Esophagus muscularis mucosa (tissue), 4 donors: ENCODE results near the gene UNC119B.
A peak's percentile ranks its signal among the peaks of the same experiment; 100 is the strongest.

ENCODE experiments used
- CTCF ChIP-seq, 3 experiments: fragments of 200-600 bp in 2 of 3; fragments of 450-650 bp in 1 of 3; sonication (generic) in 2 of 3; IDR thresholded peaks; one replicate each; pipeline ENCODE4 v1.5.1; 2017 to 2019; ENCODE audit warnings: antibody characterized with exemption in 3 of 3, mild to moderate bottlenecking in 2 of 3, moderate library complexity in 1 of 3
- EP300 ChIP-seq: sonication (generic); formaldehyde crosslinking; IDR thresholded peaks from one replicate; pipeline ENCODE4 v1.6.1; 2017; ENCODE audit warnings: antibody characterized with exemption
- POLR2A ChIP-seq: fragments of 450-650 bp; IDR thresholded peaks from one replicate; pipeline ENCODE4 v1.6.1; 2017; ENCODE audit warnings: antibody characterized with exemption, moderate library complexity, mild to moderate bottlenecking, low read depth
- POLR2AphosphoS5 ChIP-seq, 2 donors: sonication (generic); formaldehyde crosslinking; IDR thresholded peaks; one replicate each; pipeline ENCODE4 v1.6.1; 2017; ENCODE audit warnings: antibody characterized with exemption in 2 of 2

- no peak for TF ChIP-seq POLR2A
- TF ChIP-seq CTCF (IDR thresholded peaks at IDR 0.05) = peak in 1 of 3 experiments; percentile 28
- TF ChIP-seq EP300 = no peak
- peak; percentile 81 to 85 for TF ChIP-seq POLR2AphosphoS5 (IDR thresholded peaks at IDR 0.05)
Observed at GRCh38 chr12:120725659-120726509, 15.6 kb downstream of the UNC119B start, which contains the start of gene ACADS.
